CD4-positive, alpha-beta T cell treated with Interleukin-17A for 4 hours (primary cell): ENCODE data around the gene TSHZ3.

Experiments used
- DNase-seq: peaks from one replicate; pipeline ENCODE4 v3.0.0-alpha.2; 2020; ENCODE audit warnings: mixed read lengths

Gene TSHZ3

GRCh38 chr19:31258211-31259052 is 90.8 kb downstream of the TSHZ3 start:
- DNase-seq, result no peak

- DNase-seq, result no peak
Observed at GRCh38 chr19:31257426-31258130, 91.7 kb downstream of the TSHZ3 start.

- DNase-seq, result no peak
Observed at GRCh38 chr19:31257025-31257424, 92.2 kb downstream of the TSHZ3 start.

- DNase-seq, result no peak
Observed at GRCh38 chr19:31256593-31256960, 92.7 kb downstream of the TSHZ3 start.

- no peak for DNase-seq
Observed at GRCh38 chr19:31255831-31256592, 93.2 kb downstream of the TSHZ3 start.

GRCh38 chr19:31255174-31255799 is 93.9 kb downstream of the TSHZ3 start:
- no peak for DNase-seq

GRCh38 chr19:31254611-31255010 is 94.6 kb downstream of the TSHZ3 start:
- DNase-seq, result no peak

GRCh38 chr19:31254180-31254551 is 95.1 kb downstream of the TSHZ3 start:
- no peak for DNase-seq

- no peak for DNase-seq
Observed at GRCh38 chr19:31253526-31254179, 95.6 kb downstream of the TSHZ3 start.

- DNase-seq, result no peak
Observed at GRCh38 chr19:31252441-31252840, 96.8 kb downstream of the TSHZ3 start.

GRCh38 chr19:31249217-31249616 is 100.0 kb downstream of the TSHZ3 start:
- DNase-seq, result no peak

GRCh38 chr19:31235806-31236205 is 113.4 kb downstream of the TSHZ3 start:
- no peak for DNase-seq

- no peak for DNase-seq
Observed at GRCh38 chr19:31233295-31233800, 115.9 kb downstream of the TSHZ3 start.

GRCh38 chr19:31232871-31233270 is 116.4 kb downstream of the TSHZ3 start:
- no peak for DNase-seq

GRCh38 chr19:31232180-31232579 is 117.1 kb downstream of the TSHZ3 start:
- DNase-seq, result no peak

- no peak for DNase-seq
Observed at GRCh38 chr19:31231237-31231636, 118.0 kb downstream of the TSHZ3 start.

GRCh38 chr19:31226151-31226935 is 122.9 kb downstream of the TSHZ3 start:
- no peak for DNase-seq
